HG03060 (cell line): ENCODE results near the gene MYO1D.

Experiments
- ATAC-seq: cut with Tn5 transposase; IDR thresholded peaks from one replicate; pipeline ENCODE4 v1.9.1; 2021; ENCODE audit warnings: low read depth, moderate number of reproducible peaks; ENCODE audit not compliant: unreplicated experiment

The MYO1D gene

DNA sequence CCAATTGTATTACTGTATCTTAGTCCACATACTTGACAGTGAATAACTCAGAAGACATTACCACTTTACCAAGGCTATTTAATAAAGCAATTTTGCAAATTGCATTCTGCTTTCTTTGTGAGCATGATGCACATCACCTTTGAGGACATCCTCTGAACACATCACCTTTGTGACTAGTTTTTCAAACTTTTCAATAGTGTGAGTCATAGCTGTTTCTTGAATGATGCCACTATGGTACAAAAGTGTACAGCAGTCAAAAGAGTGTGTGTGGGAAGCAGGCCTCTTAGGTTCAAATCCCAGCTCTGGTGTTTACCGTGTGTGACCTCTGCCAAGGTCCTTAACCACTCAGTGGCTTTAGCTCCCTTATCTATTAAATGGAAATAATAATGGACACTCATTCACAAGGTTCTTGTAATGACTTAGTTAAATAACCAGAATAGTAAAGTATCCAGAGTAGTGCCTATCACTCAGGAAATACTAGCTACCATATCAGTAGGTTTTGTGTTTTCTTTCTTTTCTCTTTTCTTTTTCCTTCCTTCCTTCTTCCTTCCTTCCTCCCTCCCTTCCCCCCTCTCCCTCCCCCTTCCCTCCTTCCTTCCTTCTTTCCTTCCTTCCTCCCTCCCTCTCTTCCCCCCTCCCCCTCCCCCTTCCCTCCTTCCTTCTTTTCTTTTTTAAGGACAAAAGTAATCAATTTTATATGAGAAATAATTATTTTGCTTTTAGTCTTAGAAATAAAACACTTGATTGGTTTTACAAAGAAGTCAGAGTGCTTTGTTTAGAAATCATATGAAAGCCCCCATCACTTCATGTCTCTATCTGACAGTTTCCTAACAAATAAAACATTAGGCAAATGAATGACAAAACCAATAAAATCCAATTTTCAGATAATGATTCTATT, 178.9 kb downstream of the MYO1D start:
- ATAC-seq = no peak

DNA sequence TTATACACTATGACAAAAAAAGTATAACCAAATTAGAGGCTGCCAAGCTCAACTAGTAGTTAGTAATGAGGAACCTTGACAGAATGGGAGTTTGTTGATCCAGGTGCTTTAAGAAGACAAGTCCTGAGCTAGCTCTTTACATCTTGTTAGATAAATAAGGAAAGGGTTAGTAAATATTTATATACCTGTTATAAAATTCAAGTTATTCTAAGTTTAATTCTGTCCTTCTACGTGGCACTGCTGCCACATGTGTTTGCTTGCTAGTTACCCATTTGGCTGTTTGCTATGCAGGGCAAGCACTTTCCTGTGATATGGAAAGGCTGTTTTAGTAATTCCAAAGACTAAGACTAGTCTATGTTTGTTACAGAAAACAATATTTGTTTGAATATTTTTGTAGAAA, 180.5 kb downstream of the MYO1D start:
- no peak for ATAC-seq

DNA sequence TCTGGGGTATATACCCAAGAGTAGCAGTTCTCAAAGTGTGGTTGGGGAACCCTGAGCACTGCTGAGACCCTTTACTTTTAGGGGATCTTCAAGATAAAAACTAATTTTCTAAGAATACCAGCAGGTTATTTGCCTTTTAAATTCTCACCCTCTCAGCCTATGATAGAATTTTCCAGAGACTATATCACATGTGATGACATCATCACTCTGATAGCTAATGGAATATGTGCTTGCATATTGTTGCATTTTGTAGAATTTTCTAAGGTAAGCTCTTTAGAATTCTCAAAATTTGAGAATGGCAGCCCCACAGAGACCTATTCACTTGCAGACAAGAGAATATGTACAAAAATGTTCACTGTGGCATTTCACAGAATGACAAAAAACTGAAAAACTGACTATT, 181.1 kb downstream of the MYO1D start:
- no peak for ATAC-seq

DNA sequence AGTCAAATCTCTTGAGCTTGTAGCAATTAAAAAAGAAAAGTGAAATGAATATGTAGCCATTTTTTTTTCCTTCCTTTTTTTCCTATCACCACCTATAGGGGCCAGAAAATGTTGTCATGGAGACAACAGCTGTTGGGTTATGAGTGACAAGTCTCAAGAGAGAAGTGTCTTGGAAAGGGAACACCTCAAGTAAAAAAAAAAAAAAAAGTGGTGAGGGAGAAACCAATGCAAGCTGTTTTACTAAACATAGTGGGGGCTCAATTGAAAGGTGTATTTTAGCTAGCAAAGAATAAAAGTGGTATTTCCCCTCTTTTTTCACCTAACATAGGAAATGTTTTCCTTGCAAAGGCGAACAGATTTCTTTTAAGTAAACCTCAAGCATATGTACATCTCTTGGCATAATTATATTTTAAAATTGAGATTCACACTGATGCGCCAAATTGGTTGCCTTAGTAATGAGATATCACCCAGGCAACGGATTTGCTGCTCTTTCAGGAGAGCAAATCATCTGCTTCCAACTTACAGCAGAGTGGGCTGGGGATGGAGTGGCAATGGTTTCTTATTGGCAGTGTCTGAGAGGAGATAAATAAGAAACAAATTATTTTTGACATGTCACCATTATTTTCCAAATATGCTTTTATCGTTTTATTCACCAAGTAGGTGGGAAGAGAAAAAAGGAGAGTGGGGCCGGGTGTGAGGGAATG, 183.6 kb downstream of the MYO1D start:
- no peak for ATAC-seq

DNA sequence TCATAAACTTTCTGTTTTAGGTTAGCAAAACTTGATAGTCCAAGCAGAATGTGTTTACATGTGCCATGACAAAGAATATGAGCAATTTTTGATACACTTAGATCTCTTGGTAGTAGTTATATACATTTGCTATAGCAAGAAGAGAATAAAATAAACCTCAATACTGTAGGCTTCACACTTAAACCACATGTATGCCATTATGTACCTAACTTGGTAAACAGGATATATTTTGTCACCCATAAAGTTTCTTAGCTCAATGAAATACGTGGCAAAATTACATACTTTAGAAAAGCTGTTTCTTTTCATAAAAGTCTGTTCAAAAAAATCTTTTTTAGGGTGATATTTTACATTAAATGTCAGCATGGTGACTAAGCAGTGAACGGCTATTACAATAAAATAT, 184.7 kb downstream of the MYO1D start:
- no peak for ATAC-seq

DNA sequence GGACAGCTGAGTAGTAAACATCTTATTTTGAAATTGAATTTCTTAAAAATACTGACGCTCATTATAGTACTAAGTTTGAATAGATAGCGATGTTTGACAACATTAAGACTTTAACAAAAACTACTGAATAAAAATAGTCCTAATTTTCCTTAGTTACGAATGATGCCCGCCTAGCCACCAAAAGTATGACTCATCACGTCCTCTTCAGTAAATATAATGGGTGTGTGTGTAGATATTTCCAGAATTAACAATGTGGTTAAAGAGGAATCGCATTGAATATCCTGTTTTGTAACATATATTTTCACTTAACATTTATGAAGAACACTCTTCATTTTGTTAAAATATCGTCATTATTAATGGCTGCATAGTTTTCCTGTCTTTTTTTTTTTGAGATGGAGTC, 187.6 kb downstream of the MYO1D start:
- ATAC-seq = no peak

DNA sequence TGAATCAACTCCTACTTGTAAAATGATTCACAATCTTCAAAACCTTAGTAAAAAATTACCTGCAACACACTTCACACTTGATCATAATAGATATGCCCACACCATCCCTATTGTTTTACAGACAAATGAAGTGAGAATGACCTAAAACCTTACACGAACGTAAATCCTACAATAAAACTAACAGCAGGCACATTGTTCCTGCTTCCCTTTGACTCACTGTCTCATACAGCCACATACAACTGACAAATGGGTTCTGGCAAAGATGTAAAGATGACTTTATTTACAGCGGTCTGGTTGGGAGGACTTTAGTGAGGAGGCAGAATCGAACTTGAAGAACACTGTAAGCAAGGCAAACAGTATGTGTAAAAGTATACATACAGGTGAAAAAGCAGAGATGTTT, 188.7 kb downstream of the MYO1D start:
- no peak for ATAC-seq

DNA sequence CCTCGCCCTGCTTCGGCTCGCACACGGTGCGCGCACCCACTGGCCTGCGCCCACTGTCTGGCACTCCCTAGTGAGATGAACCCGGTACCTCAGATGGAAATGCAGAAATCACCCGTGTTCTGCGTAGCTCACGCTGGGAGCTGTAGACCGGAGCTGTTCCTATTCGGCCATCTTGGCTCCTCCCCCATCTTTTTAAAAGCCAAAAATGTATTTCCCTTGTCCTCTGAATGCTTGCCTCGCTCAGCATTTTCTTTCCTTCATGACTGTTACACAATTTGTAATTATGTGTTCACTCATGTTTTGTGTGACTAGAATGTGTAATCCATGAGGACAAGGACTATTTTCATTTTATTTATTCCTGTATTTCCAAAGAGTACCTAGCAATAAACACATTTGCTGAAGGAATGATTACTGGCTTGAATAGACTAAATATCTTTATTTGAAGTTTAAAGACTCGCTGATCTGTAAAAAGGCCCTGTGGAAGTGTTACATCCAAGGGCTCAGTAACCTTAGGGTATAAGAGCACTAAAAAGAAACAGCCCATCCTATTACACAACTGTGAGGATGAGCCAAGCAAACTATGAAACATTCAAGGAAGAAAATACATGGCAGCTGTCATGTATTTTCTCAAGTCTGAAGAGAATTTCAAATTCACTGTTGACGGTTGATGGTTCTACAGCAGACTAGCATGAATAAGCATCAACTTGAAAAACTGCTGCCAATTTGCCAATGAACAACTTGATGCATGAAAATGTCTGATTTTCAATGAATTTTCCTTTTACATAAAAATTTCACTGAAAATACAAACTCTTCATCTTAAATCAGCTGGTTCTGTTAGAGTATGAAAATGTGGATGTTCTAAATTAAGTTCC, 192.6 kb downstream of the MYO1D start:
- no peak for ATAC-seq

DNA sequence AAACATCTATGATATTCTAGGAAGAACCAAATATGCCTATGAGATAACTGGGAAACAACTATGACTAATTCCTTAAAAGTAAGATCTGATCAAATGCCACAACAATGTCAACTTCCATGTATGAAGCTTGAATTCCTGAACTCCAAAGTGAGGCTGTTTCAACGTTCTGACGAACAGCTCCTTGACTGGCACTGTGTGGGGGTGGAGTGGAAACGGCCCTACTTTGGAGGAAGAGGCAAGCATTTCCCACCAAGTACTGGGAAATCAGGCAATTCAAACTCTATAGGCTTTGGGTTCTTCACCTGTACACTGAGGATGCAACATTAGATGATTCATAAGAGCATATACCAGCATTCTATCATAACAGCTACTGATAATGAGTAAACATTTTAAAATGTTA, 203.0 kb downstream of the MYO1D start:
- no peak for ATAC-seq

DNA sequence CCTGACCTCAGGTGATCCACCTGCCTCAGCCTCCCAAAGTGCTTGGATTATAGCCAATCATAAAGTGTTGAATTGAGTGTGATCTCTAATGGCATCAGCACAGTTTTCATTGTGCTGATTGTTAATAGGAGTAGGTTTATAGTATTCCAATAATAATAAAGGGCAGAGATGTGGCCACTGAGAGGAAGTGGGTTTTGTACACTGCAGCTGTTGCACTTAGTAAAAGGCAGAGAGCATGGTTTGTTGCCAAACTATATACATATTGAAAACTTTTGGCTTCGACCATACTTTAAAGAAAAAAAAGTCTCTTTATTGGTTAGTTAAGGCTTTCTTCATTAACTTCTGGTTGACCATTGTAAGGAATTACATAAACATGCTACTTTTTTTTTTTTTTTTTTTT, 204.2 kb downstream of the MYO1D start:
- ATAC-seq = no peak

DNA sequence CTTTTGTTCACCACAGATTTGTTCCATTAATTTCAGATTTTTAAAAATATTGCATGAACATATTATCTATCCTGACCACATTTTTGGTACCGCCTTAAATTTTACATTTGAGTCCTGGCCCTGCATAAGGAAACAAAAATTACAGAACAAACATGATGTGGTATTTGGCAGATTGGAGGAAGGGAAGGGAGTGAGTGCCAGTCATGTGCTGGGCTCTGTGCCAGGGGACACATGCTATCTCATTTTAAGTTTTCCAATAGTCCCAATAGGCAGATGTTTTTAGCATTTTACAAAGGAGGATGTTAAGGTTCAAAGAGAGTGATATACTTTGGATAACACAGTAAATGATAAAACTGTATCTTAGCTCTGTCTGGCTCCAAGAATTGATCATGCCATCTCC, 205.0 kb downstream of the MYO1D start:
- no peak for ATAC-seq

DNA sequence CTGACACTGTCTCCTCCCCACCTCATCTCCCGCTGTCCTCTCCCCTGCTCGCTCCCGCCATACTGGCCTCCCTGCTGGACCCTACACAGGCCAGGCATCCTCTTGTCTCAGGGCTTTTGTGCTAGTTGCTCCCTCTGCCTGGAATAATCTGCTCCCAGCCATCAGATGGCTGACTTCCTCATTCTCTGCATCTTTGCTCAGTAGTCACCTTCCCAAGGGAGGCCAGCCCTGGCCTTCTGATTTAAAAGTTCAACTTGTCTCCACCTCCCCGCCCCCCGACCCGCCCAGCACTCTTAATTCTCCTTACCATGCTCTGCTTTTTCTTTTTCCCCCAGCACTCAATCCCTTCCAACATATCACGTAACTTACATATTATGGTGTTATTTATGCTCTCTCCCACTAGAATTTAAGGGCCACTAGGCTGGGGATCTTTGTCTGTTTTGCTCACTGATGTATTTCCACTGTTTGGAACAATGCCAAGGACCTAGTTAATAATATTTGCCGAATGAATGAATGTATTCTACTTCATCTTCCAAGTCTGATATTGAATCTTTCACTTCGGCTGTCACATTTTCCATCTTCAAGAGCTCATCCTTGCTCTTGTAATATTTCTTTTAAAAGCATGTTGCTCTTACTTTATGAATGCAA, 211.9 kb downstream of the MYO1D start:
- ATAC-seq = no peak

DNA sequence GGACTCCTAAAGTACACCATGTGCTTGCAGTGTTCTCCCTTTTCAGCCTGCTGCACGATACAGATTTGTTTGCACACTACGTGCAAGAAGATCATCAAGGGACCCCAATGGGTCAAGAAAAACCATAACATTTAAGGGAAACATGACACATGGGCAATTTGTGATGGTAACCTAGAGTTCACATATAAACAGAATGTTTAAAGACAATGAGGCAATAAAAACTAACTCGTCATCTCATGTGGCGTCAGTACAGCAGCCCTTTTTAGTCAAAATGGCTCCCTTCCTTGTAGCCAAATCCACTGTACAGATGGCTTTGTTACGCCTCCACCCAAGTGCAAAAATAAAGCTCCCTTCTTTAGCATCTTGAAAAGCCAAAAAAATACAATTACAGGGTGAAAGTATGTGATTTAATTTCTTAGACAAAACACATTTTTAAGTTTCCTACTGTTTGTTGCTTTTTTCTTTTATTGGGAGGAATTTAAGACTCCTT, 216.4 kb downstream of the MYO1D start:
- no peak for ATAC-seq

DNA sequence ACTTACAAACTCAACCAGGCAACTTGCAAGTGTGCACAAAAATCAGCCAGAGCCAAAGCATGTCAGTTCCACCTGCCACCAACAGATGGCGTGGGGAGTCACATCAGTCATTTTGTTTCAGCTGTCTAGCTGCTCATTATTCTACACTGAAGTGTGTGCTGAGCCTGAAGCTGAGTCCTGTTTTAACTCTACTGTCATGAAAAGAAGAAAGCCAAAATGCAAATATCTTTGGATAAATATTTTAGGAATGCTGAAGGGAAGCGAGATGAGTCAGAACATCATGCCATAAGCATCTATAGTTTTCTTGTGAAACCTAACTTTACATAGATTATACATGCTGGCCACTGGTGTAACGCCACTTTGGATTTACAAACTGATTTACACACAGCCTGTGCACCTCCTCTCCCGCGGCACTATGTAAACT, 217.5 kb downstream of the MYO1D start:
- ATAC-seq = no peak

DNA sequence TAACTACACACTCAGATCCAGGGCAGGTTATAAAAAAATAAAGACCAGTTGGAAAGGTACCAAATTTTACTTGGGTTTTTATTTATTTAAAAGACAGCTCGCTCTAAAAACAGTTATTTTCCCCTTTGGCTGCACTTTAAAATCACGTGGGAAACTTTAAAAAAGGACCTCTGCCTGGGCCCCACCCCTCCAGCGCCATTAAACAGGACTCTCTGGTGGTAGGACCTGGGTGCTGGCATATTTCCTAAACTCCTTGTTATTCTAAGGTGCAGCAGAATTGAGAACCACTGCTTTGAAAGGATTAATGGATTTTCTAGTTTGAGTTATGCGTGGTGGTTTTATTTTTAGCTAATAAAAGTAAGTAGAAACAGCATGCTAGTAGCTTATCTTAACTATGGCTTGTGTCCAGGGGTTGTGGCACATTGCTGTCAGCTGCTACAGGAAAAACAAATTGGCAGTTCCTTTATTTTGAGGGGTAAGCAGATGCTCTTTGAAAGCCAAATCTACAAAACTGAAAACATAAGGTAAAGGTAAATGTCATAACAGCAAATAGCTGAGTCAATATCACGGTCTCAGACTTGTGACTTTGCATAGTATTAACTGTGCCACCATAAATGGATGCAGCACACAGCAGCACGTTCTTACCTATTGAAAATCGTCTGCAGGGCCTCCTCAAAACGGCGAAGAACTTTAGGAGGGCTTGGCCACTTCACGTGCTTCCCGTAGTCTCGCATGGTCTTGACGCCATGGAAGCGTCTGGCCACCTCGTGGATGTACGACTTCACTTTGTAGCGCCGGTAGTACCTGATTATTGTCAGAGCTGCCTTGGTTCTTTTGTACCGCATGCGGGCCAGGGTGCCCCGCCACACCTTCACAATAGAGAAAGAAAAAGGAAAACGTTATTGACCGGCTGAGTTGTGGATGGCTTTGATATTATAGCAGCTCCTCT, 218.2 kb downstream of the MYO1D start:
- no peak for ATAC-seq

DNA sequence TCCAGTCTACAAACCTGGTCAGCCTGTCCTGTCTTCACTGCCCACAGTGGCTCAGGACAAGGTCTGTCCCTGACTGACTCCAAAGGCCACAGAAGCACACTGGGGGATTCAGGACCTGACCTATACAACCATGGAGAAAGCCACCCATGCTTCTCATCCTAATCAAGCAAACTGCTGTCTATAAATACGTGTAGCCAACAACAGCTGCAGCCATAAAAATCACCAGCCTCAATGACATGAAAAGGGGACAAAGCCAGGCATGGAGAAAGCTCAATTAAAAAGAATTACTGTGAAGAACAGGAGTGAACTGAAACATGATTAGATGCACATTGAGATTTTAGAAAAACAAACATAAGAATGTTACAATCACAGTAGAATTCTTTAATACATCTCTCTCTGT, 220.0 kb downstream of the MYO1D start:
- ATAC-seq = no peak

DNA sequence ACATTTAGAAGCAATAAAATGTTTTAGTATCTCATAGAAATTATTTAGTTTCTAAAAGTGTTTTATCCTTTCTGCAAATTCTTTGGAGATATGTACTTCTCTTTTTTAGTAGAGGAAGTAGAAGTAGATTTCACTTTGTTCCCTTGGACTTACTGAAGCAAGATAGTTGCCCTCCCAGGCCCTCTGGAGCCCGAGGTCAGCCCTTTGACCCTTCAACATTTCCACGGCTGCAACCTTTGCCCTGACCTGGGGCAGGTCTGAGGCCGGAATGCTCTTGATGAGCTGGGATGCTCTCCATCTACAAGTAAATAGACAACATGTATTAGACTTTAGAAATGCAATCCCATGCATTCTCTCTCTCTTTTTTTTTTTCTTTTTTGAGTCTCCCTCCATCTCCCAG, 222.6 kb downstream of the MYO1D start:
- ATAC-seq = no peak

DNA sequence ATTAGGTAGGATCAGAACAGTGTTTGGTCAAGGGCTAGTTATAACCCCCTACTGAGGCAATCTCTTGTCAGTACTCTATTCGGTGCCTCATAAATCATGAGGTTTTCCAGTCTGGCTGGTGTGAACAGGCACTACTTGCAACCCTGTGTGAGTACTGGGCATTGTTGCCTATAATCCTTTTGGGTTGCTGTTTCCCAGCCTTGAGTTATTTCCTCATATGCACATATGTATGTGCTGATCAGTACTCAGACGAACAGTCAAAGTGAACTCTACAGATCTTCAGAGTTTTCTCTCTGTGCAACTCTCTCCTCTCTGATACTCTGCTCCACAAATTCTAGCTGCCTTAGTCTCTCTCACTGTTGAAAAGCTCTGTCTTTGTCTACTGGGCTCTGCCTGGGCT, 225.8 kb downstream of the MYO1D start:
- ATAC-seq = no peak

DNA sequence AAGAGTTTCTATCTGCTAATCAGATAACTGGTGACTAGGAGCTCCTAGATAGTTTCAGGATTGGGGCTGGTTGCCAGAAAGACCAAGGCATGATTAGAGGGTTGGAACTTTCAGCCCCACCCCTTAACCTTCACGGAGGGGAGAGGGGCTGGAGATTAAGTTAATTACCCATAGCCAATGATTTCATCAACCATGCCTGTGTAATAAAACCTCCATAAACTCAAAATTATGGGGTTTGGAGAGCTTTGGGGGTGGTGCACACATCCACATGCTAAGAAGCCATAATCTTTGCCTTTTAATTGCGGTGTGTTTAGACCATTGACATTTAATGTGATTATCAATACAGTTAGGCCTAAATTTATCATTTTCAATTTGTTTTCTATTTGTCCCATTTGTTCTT, 228.5 kb downstream of the MYO1D start:
- ATAC-seq = no peak
